ENCODE data around the gene PALLD. TPM values are rescaled to one million over a fixed set of nuclear protein-coding genes. Genes with fewer than 3 reads are reported as not detected.

Gene PALLD
- total and polyA plus RNA-seq, 2 of the 8 experiments (the other 6 are each of a cell fraction or from before 2014, with no cell fraction given): 10.5 to 25.0 TPM

DNA sequence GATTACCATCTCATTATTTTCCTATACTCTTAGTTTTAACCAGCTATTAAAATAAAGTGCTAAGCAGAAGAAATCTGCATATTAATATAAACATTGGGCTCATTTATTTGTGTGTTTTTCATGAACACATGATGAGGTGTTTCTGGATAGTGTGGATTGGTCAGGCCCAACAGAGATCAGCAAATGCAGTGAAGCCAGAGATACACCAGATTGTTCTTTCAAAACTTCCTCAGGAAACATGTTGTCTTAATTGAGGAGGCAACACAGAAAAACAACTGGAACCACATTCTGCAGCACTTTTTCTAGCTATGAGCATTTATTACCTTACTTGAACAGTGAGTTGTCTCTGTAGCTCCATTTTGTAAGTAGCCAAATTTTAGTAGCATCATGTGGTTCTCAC, 69.9 kb downstream of the PALLD start:
- Histone ChIP-seq H3K36me3 (ENCODE audit: control insufficient read depth in 2 of 4, insufficient read depth in 4 of 4, low read length in 3 of 4) (no peaks in the 10 kb centered on the region), H3K23me2 (ENCODE audit: low read depth, low read length) (no peaks in the 10 kb centered on the region), H3K56ac (replicated peaks; ENCODE audit: insufficient read length, low read depth, low read length) (no peak overlapping the region), H2BK5ac (ENCODE audit: low read depth, low read length) (no peak overlapping the region), H2BK120ac (replicated peaks; ENCODE audit: low read depth, low read length) (no peak overlapping the region), H4K20me1 (replicated peaks in 1 of 2; ENCODE audit: control insufficient read depth in 1 of 2, insufficient read depth in 2 of 2, low read length in 2 of 2) (no peaks in the 10 kb centered on the region), H2AK5ac (ENCODE audit: low read depth, low read length) (no peak overlapping the region), H3K4me3 (ENCODE audit: extremely low read depth in 1 of 4, insufficient read depth in 2 of 4, low read depth in 3 of 4, low read length in 4 of 4) (no peak overlapping the region), H4K8ac (ENCODE audit: extremely low read depth, insufficient read depth, low read length) (no peak overlapping the region), H2AFZ (ENCODE audit: low read length) (no peak overlapping the region), H2BK12ac (ENCODE audit: low read depth, low read length) (no peak overlapping the region), H3K4ac (replicated peaks; ENCODE audit: insufficient read length, low read depth, low read length) (no peak overlapping the region), H3K79me1 (ENCODE audit: low read depth, low read length) (no peaks in the 10 kb centered on the region), H4K5ac (ENCODE audit: insufficient read length, low read depth, low read length) (no peak overlapping the region), H2BK20ac (ENCODE audit: low read length) (no peak overlapping the region), H3K9ac (replicated peaks in 1 of 4; ENCODE audit: extremely low read depth in 1 of 4, low read depth in 3 of 4, low read length in 3 of 4) (no peak overlapping the region), H3K9me3 (ENCODE audit: insufficient read depth in 2 of 2, low read depth in 1 of 2, low read length in 1 of 2) (no peaks in the 10 kb centered on the region), H3K18ac (ENCODE audit: extremely low read depth, low read length) (no peak overlapping the region), H3K27ac (ENCODE audit: low read depth, low read length) (no peak overlapping the region), H3K14ac (ENCODE audit: insufficient read length) (no peak overlapping the region), H2BK15ac (ENCODE audit: low read length) (no peak overlapping the region), H3K79me2 (ENCODE audit: control insufficient read depth in 1 of 2, insufficient read depth in 2 of 2, low read length in 2 of 2) (no peaks in the 10 kb centered on the region), H4K91ac (replicated peaks; ENCODE audit: insufficient read length, low read length) (no peak overlapping the region), H3K4me2 (ENCODE audit: insufficient read depth in 1 of 2, low read depth in 2 of 2, low read length in 2 of 2) (no peak overlapping the region), H3K23ac (ENCODE audit: insufficient read length) (no peak overlapping the region), H3K27me3 (replicated peaks in 1 of 4; ENCODE audit: control insufficient read depth in 3 of 4, extremely low read depth in 1 of 4, insufficient read depth in 3 of 4, low read length in 3 of 4) (no peaks in the 10 kb centered on the region), H3K4me1 (replicated peaks in 1 of 4; ENCODE audit: control insufficient read depth in 3 of 4, insufficient read depth in 4 of 4, low read length in 3 of 4) (peaks cover 0 to 3% (median 0%) of the 10 kb centered on the region in 4 experiments; a peak in 1 of 7 replicates)
- ChIA-PET POLR2A (ENCODE audit: partially characterized antibody) (no interaction called here), CTCF (ENCODE audit: partially characterized antibody) (interaction anchor here (0.6 to 2.2 kb wide), 4 partner anchors 9 to 356 kb away, joined by 3 to 7 read pairs (median 4); no protein-coding TSS in a partner anchor)
- TF ChIP-seq CHD2 (IDR thresholded peaks at IDR 0.05; ENCODE audit: low read length) (no peak), HDAC6 (IDR thresholded peaks at IDR 0.05; ENCODE audit: low read depth, low read length) (no peak), SAP30 (IDR thresholded peaks at IDR 0.05; ENCODE audit: insufficient read depth, insufficient replicate concordance, low read length) (no peak), CTCF (IDR thresholded peaks at IDR 0.05; ENCODE audit: control extremely low read depth in 1 of 3, insufficient read depth in 1 of 3, low read depth in 1 of 3, low read length in 3 of 3) (no peak), RBBP5 (IDR thresholded peaks at IDR 0.05; ENCODE audit: borderline replicate concordance, low read depth, low read length) (no peak), JUND (IDR thresholded peaks at IDR 0.05; ENCODE audit: low read length) (no peak)
- DNase-seq (ENCODE audit: low read depth in 1 of 2, low spot score in 2 of 2): no peak
- no peak for FAIRE-seq

Data from H1 (cell line).